Hepatocyte (in vitro differentiated cells): Measurements from ENCODE around the gene ROBO1. TPM values are rescaled to one million over a fixed set of nuclear protein-coding genes. Genes with fewer than 3 reads are reported as not detected.

Experiments
- DNase-seq: peaks from one replicate; pipeline ENCODE4 v3.0.0-alpha.2; 2016; ENCODE audit warnings: low spot score
- H2AFZ ChIP-seq: fragments of 200-600 bp; sonication (generic); 2 replicates; pipeline ENCODE4 v1.6.0; 2016; ENCODE audit warnings: antibody characterized with exemption, mild to moderate bottlenecking
- H3K27ac ChIP-seq: fragments of 200-600 bp; sonication (generic); 2 replicates; pipeline ENCODE4 v1.5.1; 2016; ENCODE audit warnings: mild to moderate bottlenecking
- H3K27me3 ChIP-seq: fragments of 200-600 bp; sonication (generic); 2 replicates; pipeline ENCODE4 v1.6.1; 2016
- H3K36me3 ChIP-seq: fragments of 200-600 bp; sonication (generic); replicated peaks from 2 replicates; pipeline ENCODE4 v1.5.1; 2016; ENCODE audit warnings: low read depth; ENCODE audit not compliant: insufficient read depth
- H3K4me1 ChIP-seq: fragments of 200-600 bp; sonication (generic); 2 replicates; pipeline ENCODE4 v1.5.1; 2016; ENCODE audit warnings: mild to moderate bottlenecking, moderate library complexity; ENCODE audit not compliant: insufficient read depth
- H3K4me2 ChIP-seq: fragments of 200-600 bp; sonication (generic); 2 replicates; pipeline ENCODE4 v1.6.0; 2016
- H3K4me3 ChIP-seq: fragments of 200-600 bp; sonication (generic); 2 replicates; pipeline ENCODE4 v1.5.1; 2016; ENCODE audit warnings: mild to moderate bottlenecking
- H3K79me2 ChIP-seq: fragments of 200-600 bp; sonication (generic); 2 replicates; pipeline ENCODE4 v1.6.0; 2017; ENCODE audit warnings: mild to moderate bottlenecking
- H3K9me2 ChIP-seq: fragments of 200-600 bp; sonication (generic); replicated peaks from 2 replicates; pipeline ENCODE4 v1.6.0; 2017; ENCODE audit warnings: mild to moderate bottlenecking; ENCODE audit not compliant: insufficient read depth
- H3K9me3 ChIP-seq: fragments of 200-600 bp; sonication (generic); 2 replicates; pipeline ENCODE4 v1.5.1; 2016; ENCODE audit warnings: low read depth, mild to moderate bottlenecking
- H4K20me1 ChIP-seq: fragments of 200-600 bp; sonication (generic); 2 replicates; pipeline ENCODE4 v1.6.0; 2016; ENCODE audit warnings: mild to moderate bottlenecking; ENCODE audit not compliant: insufficient read depth, poor library complexity, severe bottlenecking
- CTCF ChIP-seq: fragments of 200-600 bp; sonication (generic); IDR thresholded peaks from 2 replicates; pipeline ENCODE4 v1.5.1; 2016; ENCODE audit warnings: antibody characterized with exemption, mild to moderate bottlenecking; ENCODE audit not compliant: poor library complexity
- EZH2 ChIP-seq: fragments of 200-600 bp; sonication (generic); IDR thresholded peaks from 2 replicates; pipeline ENCODE4 v1.6.1; 2016; ENCODE audit warnings: antibody characterized with exemption, mild to moderate bottlenecking, borderline replicate concordance
- EZH2phosphoT487 ChIP-seq: fragments of 200-600 bp; sonication (generic); IDR thresholded peaks from one replicate; pipeline ENCODE4 v1.6.1; 2018; ENCODE audit warnings: antibody characterized with exemption, mild to moderate bottlenecking, low read depth, moderate library complexity; ENCODE audit not compliant: unreplicated experiment, severe bottlenecking
- WGBS: methylation state at CpG from one replicate; pipeline ENCODE4 v1.1.6; 2016; ENCODE audit warnings: low lambda C conversion rate; ENCODE audit errors: missing lambda C conversion rate; 5-methylcytosine and 5-hydroxymethylcytosine counted together
- polyA plus RNA-seq: library from polyadenylated mRNA; unstranded; fragments of >200 nt; fragmentation: Nextera tagmentation; extraction: Ambion mirVana; gene quantifications from 2 replicates; pipeline ENCODE4 v1.2.1, GENCODE V29; 2016
- total RNA-seq: library from RNA; depleted of rRNA; stranded (reverse); fragments of >200 nt; gene quantifications from 2 replicates; pipeline ENCODE4 v1.2.3, GENCODE V29; 2014

ROBO1 gene
- total and polyA plus RNA-seq, 2 experiments from 2014 or later = 13.6 to 44.3 TPM

- no peaks in the 10 kb centered on the region for H3K9me3 ChIP-seq
- DNase-seq = peak; percentile 56
- no peaks in the 10 kb centered on the region for H3K27me3 ChIP-seq
- no peaks in the 10 kb centered on the region for H3K4me1 ChIP-seq
- TF ChIP-seq EZH2phosphoT487 (no peak), CTCF (peak; percentile 32), EZH2 (no peak)
- H4K20me1 ChIP-seq = no peaks in the 10 kb centered on the region
- no peak overlapping the region for H3K27ac ChIP-seq
- no peaks in the 10 kb centered on the region for H3K36me3 ChIP-seq
- no peak overlapping the region for H2AFZ ChIP-seq
- WGBS = 56% methylated on average over 6 of the region's 6 CpGs
- H3K4me2 ChIP-seq = no peak overlapping the region
- H3K4me3 ChIP-seq = no peak overlapping the region
- no peaks in the 10 kb centered on the region for H3K9me2 ChIP-seq
- H3K79me2 ChIP-seq = peaks cover 7% of the 10 kb centered on the region
Observed at GRCh38 chr3:78857494-78858111, 910.2 kb downstream of the ROBO1 start.

- Histone ChIP-seq H3K4me2 (no peak overlapping the region), H3K4me1 (no peaks in the 10 kb centered on the region)
Observed at GRCh38 chr3:78856164-78856563, 911.6 kb downstream of the ROBO1 start.

GRCh38 chr3:78855190-78855589, 912.6 kb downstream of the ROBO1 start:
- H3K4me2 ChIP-seq = peak overlapping the region; percentile 7
- no peak for DNase-seq
- no peak overlapping the region for H2AFZ ChIP-seq
- no peaks in the 10 kb centered on the region for H4K20me1 ChIP-seq
- H3K9me3 ChIP-seq = no peaks in the 10 kb centered on the region
- WGBS = 66% methylated on average over 5 of the region's 5 CpGs
- H3K4me1 ChIP-seq = no peaks in the 10 kb centered on the region
- TF ChIP-seq EZH2 = no peak
- no peak for TF ChIP-seq CTCF
- no peak for TF ChIP-seq EZH2phosphoT487
- no peaks in the 10 kb centered on the region for H3K27me3 ChIP-seq
- no peak overlapping the region for H3K27ac ChIP-seq
- no peak overlapping the region for H3K4me3 ChIP-seq
- H3K79me2 ChIP-seq = peaks cover 12% of the 10 kb centered on the region
- no peaks in the 10 kb centered on the region for H3K36me3 ChIP-seq
- H3K9me2 ChIP-seq = no peaks in the 10 kb centered on the region

More at GRCh38 chr3:78856164-78856563, 911.6 kb downstream of the ROBO1 start:
- H3K36me3 ChIP-seq = no peaks in the 10 kb centered on the region
- H3K27me3 ChIP-seq = no peaks in the 10 kb centered on the region
- H4K20me1 ChIP-seq = no peaks in the 10 kb centered on the region
- TF ChIP-seq EZH2 = no peak
- TF ChIP-seq EZH2phosphoT487 = no peak
- TF ChIP-seq CTCF = no peak
- no peak overlapping the region for H3K27ac ChIP-seq
- no peak overlapping the region for H2AFZ ChIP-seq
- WGBS = 58% methylated on average over 2 of the region's 2 CpGs
- no peak overlapping the region for H3K4me3 ChIP-seq
- H3K79me2 ChIP-seq = peaks cover 10% of the 10 kb centered on the region
- H3K9me3 ChIP-seq = no peaks in the 10 kb centered on the region
- H3K9me2 ChIP-seq = no peaks in the 10 kb centered on the region
- no peak for DNase-seq
